ENCODE data around the gene RAB9A. TPM values are rescaled to one million over a fixed set of nuclear protein-coding genes. Genes with fewer than 3 reads are reported as not detected.

RAB9A gene
- total RNA-seq, 1 experiment from 2014 or later: 15.3 TPM

DNA sequence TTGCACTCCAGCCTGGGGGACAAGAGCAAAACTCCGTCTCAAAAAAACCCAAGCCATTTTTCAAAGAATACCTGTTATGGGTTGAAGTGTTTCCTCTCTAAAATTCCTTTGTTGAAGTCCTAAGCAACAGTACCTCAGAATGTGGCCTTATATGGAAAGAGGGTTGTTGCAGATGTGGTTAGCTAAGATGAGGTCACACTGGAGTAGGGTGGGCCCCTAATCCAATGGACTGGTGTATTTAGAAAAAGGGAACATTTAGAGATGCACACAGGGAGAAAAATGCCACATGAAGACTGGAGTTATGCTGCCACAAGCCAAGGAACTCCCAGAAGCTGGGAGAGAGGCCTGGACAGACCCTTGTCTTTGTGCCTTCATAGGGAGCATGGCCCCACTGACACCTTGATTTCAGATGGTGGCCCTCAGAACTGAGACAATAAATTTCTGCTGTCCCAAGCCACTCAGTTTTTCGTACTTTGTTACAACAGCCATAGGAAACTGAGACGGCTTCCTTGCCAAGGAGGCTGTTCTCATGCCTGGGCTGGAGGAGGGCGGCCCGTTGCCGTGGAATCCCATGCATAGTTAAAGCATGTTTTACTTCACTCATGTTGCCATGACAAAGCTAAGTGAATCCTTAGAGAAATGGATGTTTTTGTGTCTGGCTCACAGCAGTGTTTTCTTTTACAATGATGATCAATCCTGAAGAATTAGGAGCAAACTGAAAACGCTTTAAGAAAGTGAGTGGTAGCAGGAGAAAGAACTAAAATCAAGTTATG lies 29.0 kb downstream of the RAB9A start:
- intact Hi-C loops (cut with micrococcal nuclease; ENCODE audit: unreplicated experiment) (no loop called here), in situ Hi-C loops (cut with HindIII; ENCODE audit: low pct_unique_long_range_greater_than_20kb, low sequenced_read_pairs) (no loop called here)
- H3K4me3 ChIP-seq (ENCODE audit: low read depth in 2 of 2, low read length in 2 of 2): no peak overlapping the region
- no peak overlapping the region for H3K27ac ChIP-seq (ENCODE audit: low read length)
- POLR2A ChIA-PET: no interaction called here
- BruUV-seq (replicated peaks): no TSS peak
- no peaks in the 10 kb centered on the region for H3K36me3 ChIP-seq (ENCODE audit: control insufficient read depth, insufficient read depth, low read length)
- TF ChIP-seq SIN3A (IDR thresholded peaks at IDR 0.05; ENCODE audit: borderline replicate concordance, insufficient read depth, low read depth, low read length) (no peak), TCF7L2 (IDR thresholded peaks at IDR 0.05; ENCODE audit: low read depth, low read length) (no peak), POLR2AphosphoS5 (IDR thresholded peaks at IDR 0.05; ENCODE audit: low read depth, low read length) (no peak), CTCF (IDR thresholded peaks at IDR 0.05) (no peak)
- TF ChIP-seq, protein P1, sequence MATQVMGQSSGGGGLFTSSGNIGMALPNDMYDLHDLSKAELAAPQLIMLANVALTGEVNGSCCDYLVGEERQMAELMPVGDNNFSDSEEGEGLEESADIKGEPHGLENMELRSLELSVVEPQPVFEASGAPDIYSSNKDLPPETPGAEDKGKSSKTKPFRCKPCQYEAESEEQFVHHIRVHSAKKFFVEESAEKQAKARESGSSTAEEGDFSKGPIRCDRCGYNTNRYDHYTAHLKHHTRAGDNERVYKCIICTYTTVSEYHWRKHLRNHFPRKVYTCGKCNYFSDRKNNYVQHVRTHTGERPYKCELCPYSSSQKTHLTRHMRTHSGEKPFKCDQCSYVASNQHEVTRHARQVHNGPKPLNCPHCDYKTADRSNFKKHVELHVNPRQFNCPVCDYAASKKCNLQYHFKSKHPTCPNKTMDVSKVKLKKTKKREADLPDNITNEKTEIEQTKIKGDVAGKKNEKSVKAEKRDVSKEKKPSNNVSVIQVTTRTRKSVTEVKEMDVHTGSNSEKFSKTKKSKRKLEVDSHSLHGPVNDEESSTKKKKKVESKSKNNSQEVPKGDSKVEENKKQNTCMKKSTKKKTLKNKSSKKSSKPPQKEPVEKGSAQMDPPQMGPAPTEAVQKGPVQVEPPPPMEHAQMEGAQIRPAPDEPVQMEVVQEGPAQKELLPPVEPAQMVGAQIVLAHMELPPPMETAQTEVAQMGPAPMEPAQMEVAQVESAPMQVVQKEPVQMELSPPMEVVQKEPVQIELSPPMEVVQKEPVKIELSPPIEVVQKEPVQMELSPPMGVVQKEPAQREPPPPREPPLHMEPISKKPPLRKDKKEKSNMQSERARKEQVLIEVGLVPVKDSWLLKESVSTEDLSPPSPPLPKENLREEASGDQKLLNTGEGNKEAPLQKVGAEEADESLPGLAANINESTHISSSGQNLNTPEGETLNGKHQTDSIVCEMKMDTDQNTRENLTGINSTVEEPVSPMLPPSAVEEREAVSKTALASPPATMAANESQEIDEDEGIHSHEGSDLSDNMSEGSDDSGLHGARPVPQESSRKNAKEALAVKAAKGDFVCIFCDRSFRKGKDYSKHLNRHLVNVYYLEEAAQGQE (IDR thresholded peaks at IDR 0.05; ENCODE audit: insufficient read depth in 1 of 2, low read depth in 2 of 2, low read length in 1 of 2): no peak
- CTCF ChIA-PET: no interaction called here
- H3K4me1 ChIP-seq (ENCODE audit: control insufficient read depth, insufficient read depth, low read length): no peaks in the 10 kb centered on the region
- no peaks in the 10 kb centered on the region for H3K27me3 ChIP-seq (ENCODE audit: control insufficient read depth, insufficient read depth, low read length)
- DNase-seq (ENCODE audit: low read depth, low spot score) (no peak), ATAC-seq (no peak)
- no peaks in the 10 kb centered on the region for H3K9me3 ChIP-seq (ENCODE audit: control insufficient read depth, insufficient read depth, low read depth, low read length)

DNA sequence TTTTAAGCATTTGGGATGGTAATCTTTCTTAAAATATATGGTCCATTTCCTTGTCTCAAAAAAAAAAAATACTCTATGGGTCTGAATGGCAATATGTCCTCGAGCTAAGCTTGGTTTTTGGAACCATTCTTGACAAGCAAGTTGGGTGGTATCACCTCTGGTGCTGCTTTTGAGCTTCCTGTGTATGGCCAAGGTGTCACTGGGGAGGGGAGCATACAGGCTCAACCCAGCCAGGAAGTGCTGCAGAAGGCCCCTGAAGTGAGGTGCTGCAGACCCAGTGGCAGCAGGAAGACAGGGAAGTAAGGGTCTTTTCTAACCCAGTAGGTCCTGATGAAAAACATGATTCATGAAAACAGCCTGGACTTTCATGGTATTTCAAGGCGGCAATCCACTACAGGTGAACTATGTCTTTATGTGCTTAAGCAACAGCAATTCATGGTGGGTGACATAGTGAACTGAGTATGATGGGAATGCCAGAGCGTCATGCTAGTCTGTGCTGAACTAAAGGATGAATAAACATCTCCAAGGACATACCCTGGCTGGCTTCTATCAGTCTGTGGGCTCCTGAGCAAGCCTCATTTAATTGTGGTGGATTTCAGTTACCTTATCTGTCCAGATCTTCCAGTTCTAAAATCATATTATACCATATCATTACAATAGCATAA lies 30.4 kb downstream of the RAB9A start:
- Histone ChIP-seq H3K4me1 (ENCODE audit: control insufficient read depth, insufficient read depth, low read length) (no peaks in the 10 kb centered on the region), H3K9me3 (ENCODE audit: control insufficient read depth, insufficient read depth, low read depth, low read length) (no peaks in the 10 kb centered on the region), H3K36me3 (ENCODE audit: control insufficient read depth, insufficient read depth, low read length) (no peaks in the 10 kb centered on the region), H3K4me3 (ENCODE audit: low read depth in 2 of 2, low read length in 2 of 2) (no peak overlapping the region), H3K27ac (ENCODE audit: low read length) (no peak overlapping the region), H3K27me3 (ENCODE audit: control insufficient read depth, insufficient read depth, low read length) (no peaks in the 10 kb centered on the region)
- CTCF ChIA-PET: no interaction called here
- DNase-seq (ENCODE audit: low read depth, low spot score) (no peak), ATAC-seq (no peak)
- POLR2A ChIA-PET: no interaction called here
- intact Hi-C loops (cut with micrococcal nuclease; ENCODE audit: unreplicated experiment): no loop called here
- in situ Hi-C loops (cut with HindIII; ENCODE audit: low pct_unique_long_range_greater_than_20kb, low sequenced_read_pairs): no loop called here
- no TSS peak for BruUV-seq (replicated peaks)
- TF ChIP-seq POLR2AphosphoS5 (IDR thresholded peaks at IDR 0.05; ENCODE audit: low read depth, low read length) (no peak), CTCF (IDR thresholded peaks at IDR 0.05) (no peak), TCF7L2 (IDR thresholded peaks at IDR 0.05; ENCODE audit: low read depth, low read length) (no peak), SIN3A (IDR thresholded peaks at IDR 0.05; ENCODE audit: borderline replicate concordance, insufficient read depth, low read depth, low read length) (no peak)
- TF ChIP-seq, protein P1 (IDR thresholded peaks at IDR 0.05; ENCODE audit: insufficient read depth in 1 of 2, low read depth in 2 of 2, low read length in 1 of 2): no peak
